Uterus (tissue), 4 donors: ENCODE measurements around the gene KDM4C. TPM values are rescaled to one million over a fixed set of nuclear protein-coding genes. Genes with fewer than 3 reads are reported as not detected.

Experiments
- DNase-seq, 2 donors: peaks; one replicate each; pipeline ENCODE4 v3.0.0-alpha.2; 2019 to 2020
- H3K27ac ChIP-seq, 2 donors: fragments of 200-600 bp; sonication (generic); 1 replicate in 1 of 2; 2 replicates in 1 of 2; pipeline ENCODE4 v1.5.1; 2016 to 2018
- H3K27me3 ChIP-seq, 2 donors: fragments of 200-600 bp; sonication (generic); one replicate each; pipeline ENCODE4 v1.5.1; 2018 to 2019; ENCODE audit warnings: control low read depth in 1 of 2
- H3K36me3 ChIP-seq, 2 donors: fragments of 200-600 bp; sonication (generic); one replicate each; pipeline ENCODE4 v1.5.1; 2019; ENCODE audit warnings: control low read depth in 1 of 2
- H3K4me1 ChIP-seq, 2 donors: fragments of 200-600 bp; sonication (generic); one replicate each; pipeline ENCODE4 v1.5.1; 2018 to 2019; ENCODE audit warnings: control low read depth in 1 of 2
- H3K4me3 ChIP-seq, 2 donors: fragments of 200-600 bp; sonication (generic); 1 replicate in 1 of 2; 2 replicates in 1 of 2; pipeline ENCODE4 v1.5.1; 2018 to 2019; ENCODE audit warnings: mild to moderate bottlenecking in 1 of 2
- H3K9me3 ChIP-seq, 2 donors: fragments of 200-600 bp; sonication (generic); one replicate each; pipeline ENCODE4 v1.5.1; 2019; ENCODE audit warnings: control low read depth in 1 of 2
- POLR2A ChIP-seq, 2 donors: fragments of 450-650 bp; IDR thresholded peaks; one replicate each; pipeline ENCODE4 v1.6.1; 2016; ENCODE audit warnings: antibody characterized with exemption in 2 of 2, mild to moderate bottlenecking in 1 of 2, moderate library complexity in 1 of 2
- intact Hi-C: fragments of 100-400 bp; cut with DNase I; formaldehyde crosslinking; loops from one replicate; pipeline ENCODE4 v1.15.1; 2023; ENCODE audit warnings: low total_unique reads
- total RNA-seq, 4 donors: library from RNA; depleted of rRNA in 3 of 4; stranded (reverse); fragments of >200 nt in 3 of 4; gene quantifications; one replicate each; pipeline versions ENCODE4 v1.1.0 to v1.2.4, GENCODE V29; 2014 to 2023
- TF ChIP-seq, protein P1 (sequence below), 4 experiments: fragments of 200-600 bp in 2 of 4; fragments of 450-650 bp in 2 of 4; sonication (generic) in 2 of 4; IDR thresholded peaks; one replicate each; pipeline ENCODE4 v1.5.1; 2016 to 2019; ENCODE audit warnings: antibody characterized with exemption in 4 of 4, mild to moderate bottlenecking in 2 of 4, moderate library complexity in 1 of 4
- donor health status: DM: yes; HTN: yes; CAD: no.

KDM4C gene
- total RNA-seq, 4 donors from 2014 or later, result 29.1 to 61.4 (median 45.5) TPM

DNA sequence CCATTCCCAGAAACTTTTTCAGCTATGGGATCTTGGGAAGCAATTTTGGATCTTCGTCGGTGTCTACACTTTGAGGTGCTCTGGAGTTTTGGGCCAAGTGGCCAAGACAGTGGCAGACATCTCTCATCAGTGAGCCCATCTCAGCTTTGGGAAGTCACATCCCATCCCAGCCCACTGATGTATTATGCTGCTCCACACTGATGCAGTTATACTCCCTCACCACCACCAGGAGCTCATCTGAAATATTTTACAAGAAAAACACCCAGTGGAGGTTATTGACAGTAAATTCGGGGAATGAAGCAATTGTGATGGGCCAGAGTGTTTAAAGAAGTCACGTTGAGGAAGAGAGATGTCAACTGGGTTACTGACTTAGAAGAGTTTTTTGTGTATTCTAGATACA is 378.0 kb downstream of the KDM4C start:
- Histone ChIP-seq H3K36me3 (no peaks in the 10 kb centered on the region), H3K27me3 (no peaks in the 10 kb centered on the region), H3K9me3 (no peaks in the 10 kb centered on the region), H3K4me3 (no peak overlapping the region), H3K27ac (no peak overlapping the region), H3K4me1 (no peaks in the 10 kb centered on the region)
- DNase-seq, result no peak
- intact Hi-C loops, result no loop called here
- TF ChIP-seq, protein P1, sequence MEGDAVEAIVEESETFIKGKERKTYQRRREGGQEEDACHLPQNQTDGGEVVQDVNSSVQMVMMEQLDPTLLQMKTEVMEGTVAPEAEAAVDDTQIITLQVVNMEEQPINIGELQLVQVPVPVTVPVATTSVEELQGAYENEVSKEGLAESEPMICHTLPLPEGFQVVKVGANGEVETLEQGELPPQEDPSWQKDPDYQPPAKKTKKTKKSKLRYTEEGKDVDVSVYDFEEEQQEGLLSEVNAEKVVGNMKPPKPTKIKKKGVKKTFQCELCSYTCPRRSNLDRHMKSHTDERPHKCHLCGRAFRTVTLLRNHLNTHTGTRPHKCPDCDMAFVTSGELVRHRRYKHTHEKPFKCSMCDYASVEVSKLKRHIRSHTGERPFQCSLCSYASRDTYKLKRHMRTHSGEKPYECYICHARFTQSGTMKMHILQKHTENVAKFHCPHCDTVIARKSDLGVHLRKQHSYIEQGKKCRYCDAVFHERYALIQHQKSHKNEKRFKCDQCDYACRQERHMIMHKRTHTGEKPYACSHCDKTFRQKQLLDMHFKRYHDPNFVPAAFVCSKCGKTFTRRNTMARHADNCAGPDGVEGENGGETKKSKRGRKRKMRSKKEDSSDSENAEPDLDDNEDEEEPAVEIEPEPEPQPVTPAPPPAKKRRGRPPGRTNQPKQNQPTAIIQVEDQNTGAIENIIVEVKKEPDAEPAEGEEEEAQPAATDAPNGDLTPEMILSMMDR (IDR thresholded peaks at IDR 0.05), result no peak
- TF ChIP-seq POLR2A (IDR thresholded peaks at IDR 0.05), result no peak

DNA sequence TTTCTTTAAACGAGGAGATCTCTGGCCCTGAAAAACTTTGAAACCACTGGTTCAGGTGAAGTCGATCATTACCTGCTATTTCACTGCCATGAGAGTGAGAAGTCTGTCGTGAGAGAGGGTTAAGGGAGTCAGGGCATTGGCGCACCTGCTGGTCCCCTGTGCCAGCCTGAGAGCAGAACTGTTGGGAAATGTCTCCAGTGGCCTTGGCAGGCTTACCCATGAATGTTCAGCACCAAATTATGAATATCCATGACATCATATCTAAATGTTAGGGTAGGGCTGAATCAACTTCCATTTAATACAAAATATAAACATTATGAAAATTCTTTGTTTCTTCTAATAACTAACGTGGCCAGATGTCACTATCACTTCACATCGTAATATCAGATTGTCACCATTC is 379.3 kb downstream of the KDM4C start:
- Histone ChIP-seq H3K27me3 (no peaks in the 10 kb centered on the region), H3K4me3 (no peak overlapping the region), H3K4me1 (no peaks in the 10 kb centered on the region), H3K36me3 (no peaks in the 10 kb centered on the region), H3K27ac (no peak overlapping the region), H3K9me3 (no peaks in the 10 kb centered on the region)
- DNase-seq, result no peak
- intact Hi-C loops, result no loop called here
- no peak for TF ChIP-seq POLR2A (IDR thresholded peaks at IDR 0.05)
- TF ChIP-seq, protein P1 (IDR thresholded peaks at IDR 0.05), result no peak

DNA sequence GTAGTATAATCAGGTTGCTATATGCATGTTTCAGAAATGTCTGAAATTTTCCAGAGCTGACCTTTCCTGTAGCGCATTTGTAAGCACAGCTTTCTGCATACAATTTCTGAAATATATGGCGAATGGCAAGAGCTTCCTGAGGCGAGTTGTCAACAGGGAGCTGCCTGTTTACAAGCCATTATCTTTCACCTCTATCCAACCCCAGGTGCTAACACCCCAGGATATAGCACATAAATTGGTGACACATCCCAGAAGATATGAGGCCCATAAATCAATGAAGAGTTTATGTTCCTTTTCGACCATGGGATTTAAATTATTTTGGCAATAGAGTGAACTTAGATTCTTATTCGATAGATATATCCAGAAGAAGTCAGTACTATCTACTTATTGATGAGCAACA is 379.8 kb downstream of the KDM4C start:
- no peak overlapping the region for H3K4me3 ChIP-seq
- no peak for DNase-seq
- no peaks in the 10 kb centered on the region for H3K9me3 ChIP-seq
- H3K4me1 ChIP-seq, result no peaks in the 10 kb centered on the region
- no peaks in the 10 kb centered on the region for H3K27me3 ChIP-seq
- no peak for TF ChIP-seq POLR2A (IDR thresholded peaks at IDR 0.05)
- TF ChIP-seq, protein P1 (IDR thresholded peaks at IDR 0.05), result no peak
- intact Hi-C loops, result no loop called here
- H3K36me3 ChIP-seq, result no peaks in the 10 kb centered on the region
- no peak overlapping the region for H3K27ac ChIP-seq

DNA sequence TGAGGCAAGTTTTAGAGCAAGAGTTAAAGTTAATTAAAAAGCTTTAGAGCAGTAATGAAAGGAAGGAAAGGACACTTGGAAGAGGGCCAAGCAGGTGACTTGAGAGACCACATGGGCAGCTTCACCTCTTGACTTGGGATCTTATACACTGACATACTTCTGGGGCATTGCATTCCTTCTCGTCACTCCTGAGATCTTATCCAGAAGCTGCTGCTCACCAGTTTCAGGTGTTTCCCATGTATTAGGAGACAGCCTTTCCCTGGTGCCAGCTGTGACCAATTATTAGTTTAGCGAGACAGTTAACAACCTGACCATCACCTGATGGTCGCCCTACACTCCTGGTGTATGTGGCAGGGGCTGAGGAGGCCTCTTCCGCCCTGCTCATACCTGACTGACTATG is 382.1 kb downstream of the KDM4C start:
- TF ChIP-seq POLR2A (IDR thresholded peaks at IDR 0.05), result no peak
- TF ChIP-seq, protein P1 (IDR thresholded peaks at IDR 0.05), result no peak
- Histone ChIP-seq H3K4me1 (no peaks in the 10 kb centered on the region), H3K27me3 (no peaks in the 10 kb centered on the region), H3K4me3 (no peak overlapping the region), H3K27ac (no peak overlapping the region), H3K36me3 (no peaks in the 10 kb centered on the region), H3K9me3 (no peaks in the 10 kb centered on the region)
- intact Hi-C loops, result no loop called here
- no peak for DNase-seq

DNA sequence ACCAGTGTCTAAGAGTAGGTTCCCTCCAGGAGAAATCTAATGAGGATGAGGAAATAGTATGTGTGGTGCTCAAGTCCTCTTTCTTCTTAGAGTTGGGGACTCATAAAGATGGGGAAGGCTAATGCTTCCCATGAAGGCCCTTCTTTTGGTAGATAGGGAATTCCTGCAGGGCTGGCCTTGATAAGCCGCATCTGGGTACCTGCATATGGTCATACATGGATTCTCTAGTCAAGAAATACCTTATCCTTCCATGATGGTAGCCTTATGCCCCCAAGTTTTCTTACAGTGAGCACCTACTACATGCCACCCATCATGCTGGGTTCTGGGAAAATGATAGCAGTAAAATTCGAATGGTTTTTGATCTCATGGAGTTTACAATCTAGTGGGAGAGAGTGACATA is 382.6 kb downstream of the KDM4C start:
- Histone ChIP-seq H3K4me3 (no peak overlapping the region), H3K4me1 (no peaks in the 10 kb centered on the region), H3K27ac (no peak overlapping the region), H3K9me3 (no peaks in the 10 kb centered on the region), H3K36me3 (no peaks in the 10 kb centered on the region), H3K27me3 (no peaks in the 10 kb centered on the region)
- TF ChIP-seq, protein P1 (IDR thresholded peaks at IDR 0.05), result no peak
- no peak for TF ChIP-seq POLR2A (IDR thresholded peaks at IDR 0.05)
- DNase-seq, result no peak
- intact Hi-C loops, result no loop called here
